ENCODE measurements around the gene SHBG. TPM values are rescaled to one million over a fixed set of nuclear protein-coding genes. Genes with fewer than 3 reads are reported as not detected.

SHBG gene
- total RNA-seq, 1 donor from 2014 or later: 1.4 TPM

- no peaks in the 10 kb centered on the region for H3K9me3 Mint-ChIP-seq (ENCODE audit: unreplicated experiment)
- H3K27ac Mint-ChIP-seq (ENCODE audit: unreplicated experiment): no peak overlapping the region
- TF ChIP-seq CTCF (IDR thresholded peaks at IDR 0.05): no peak
- DNase-seq (ENCODE audit: extremely low spot score, unreplicated experiment): no peak
- H3K4me1 Mint-ChIP-seq (ENCODE audit: unreplicated experiment): peaks cover 13% of the 10 kb centered on the region
- no peaks in the 10 kb centered on the region for H3K36me3 Mint-ChIP-seq (ENCODE audit: unreplicated experiment)
- peaks cover 42% of the 10 kb centered on the region for H3K27me3 Mint-ChIP-seq (ENCODE audit: unreplicated experiment)
- no peak overlapping the region for H3K4me3 Mint-ChIP-seq (ENCODE audit: unreplicated experiment)
Observed at GRCh38 chr17:7646457-7646856, 16.5 kb downstream of the SHBG start.

- no peak for DNase-seq (ENCODE audit: extremely low spot score, unreplicated experiment)
- H3K27ac Mint-ChIP-seq (ENCODE audit: unreplicated experiment): no peak overlapping the region
- TF ChIP-seq CTCF (IDR thresholded peaks at IDR 0.05): no peak
- H3K27me3 Mint-ChIP-seq (ENCODE audit: unreplicated experiment): peaks cover 37% of the 10 kb centered on the region
- no peak overlapping the region for H3K4me3 Mint-ChIP-seq (ENCODE audit: unreplicated experiment)
- no peaks in the 10 kb centered on the region for H3K9me3 Mint-ChIP-seq (ENCODE audit: unreplicated experiment)
- H3K4me1 Mint-ChIP-seq (ENCODE audit: unreplicated experiment): peaks cover 15% of the 10 kb centered on the region
- no peaks in the 10 kb centered on the region for H3K36me3 Mint-ChIP-seq (ENCODE audit: unreplicated experiment)
Observed at GRCh38 chr17:7647018-7647417, 17.1 kb downstream of the SHBG start.

DNA sequence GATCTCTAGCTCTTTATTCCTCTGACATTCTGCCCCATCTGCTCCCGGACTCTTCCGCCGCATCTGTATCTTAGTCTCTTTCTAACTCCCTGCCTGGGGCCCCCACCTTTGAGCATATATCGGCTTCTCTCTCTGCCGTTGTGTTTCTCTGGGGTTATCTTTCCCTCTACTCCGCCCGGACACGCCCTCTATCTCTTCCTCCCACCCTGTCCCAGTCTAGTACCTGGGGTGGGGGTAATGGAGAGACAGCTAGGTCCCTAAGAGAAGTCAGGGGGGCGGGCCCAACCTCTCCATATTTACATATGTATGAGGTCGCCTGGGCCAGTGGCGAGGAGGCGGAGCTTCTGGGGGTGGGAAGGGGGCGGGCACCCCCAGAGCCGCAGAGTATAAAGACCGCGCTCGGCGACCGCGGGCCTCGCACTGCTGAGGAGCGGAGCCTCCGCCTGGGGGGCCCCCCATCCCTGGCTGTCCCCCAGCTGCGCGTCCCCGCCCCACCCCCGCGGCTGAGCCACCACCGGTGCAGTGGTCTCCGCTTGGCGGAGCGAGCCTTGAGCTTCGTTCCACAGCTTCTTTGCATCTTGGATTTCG lies 20.7 kb downstream of the SHBG start, which contains the start of gene ATP1B2:
ATP1B2 (plus strand) TSS at position 418 of the 588 bp plus-strand sequence. CDS start 593 bp downstream, outside the sequence.
- H3K27me3 Mint-ChIP-seq (ENCODE audit: unreplicated experiment): peaks cover 47% of the 10 kb centered on the region
- no peak for TF ChIP-seq CTCF (IDR thresholded peaks at IDR 0.05)
- DNase-seq (ENCODE audit: extremely low spot score, unreplicated experiment): no peak
- H3K9me3 Mint-ChIP-seq (ENCODE audit: unreplicated experiment): no peaks in the 10 kb centered on the region
- peak within 1 kb of the TSS; percentile 78 for H3K4me3 Mint-ChIP-seq (ENCODE audit: unreplicated experiment)
- no peak within 1 kb of the TSS for H3K27ac Mint-ChIP-seq (ENCODE audit: unreplicated experiment)
- no peaks in the 10 kb centered on the region for H3K36me3 Mint-ChIP-seq (ENCODE audit: unreplicated experiment)
- peaks cover 16% of the 10 kb centered on the region for H3K4me1 Mint-ChIP-seq (ENCODE audit: unreplicated experiment)

DNA sequence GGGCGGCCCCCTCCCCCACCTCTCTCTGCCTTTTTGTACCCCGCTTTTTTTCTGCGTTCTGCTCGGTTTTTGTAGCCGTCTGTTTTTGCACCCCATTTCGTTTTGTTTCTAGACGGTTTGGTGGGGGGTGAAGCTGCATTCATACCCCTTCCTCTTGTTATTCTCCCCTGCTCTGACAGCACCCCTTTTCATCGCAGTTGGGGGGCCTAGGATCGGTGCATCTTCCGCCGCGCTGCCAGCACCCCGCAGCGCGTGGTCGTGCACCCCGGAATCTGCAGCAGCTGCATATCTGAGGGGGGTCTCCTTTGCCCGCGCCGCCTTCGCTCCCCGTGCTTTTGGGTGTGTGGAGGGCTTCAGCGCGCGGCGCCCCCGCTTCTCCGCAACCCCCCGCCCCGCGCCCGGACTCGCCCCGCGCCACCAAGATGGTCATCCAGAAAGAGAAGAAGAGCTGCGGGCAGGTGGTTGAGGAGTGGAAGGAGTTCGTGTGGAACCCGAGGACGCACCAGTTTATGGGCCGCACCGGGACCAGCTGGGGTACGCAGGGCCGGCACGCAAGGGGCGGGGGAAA lies 21.2 kb downstream of the SHBG start:
- no peaks in the 10 kb centered on the region for H3K9me3 Mint-ChIP-seq (ENCODE audit: unreplicated experiment)
- no peak overlapping the region for H3K27ac Mint-ChIP-seq (ENCODE audit: unreplicated experiment)
- DNase-seq (ENCODE audit: extremely low spot score, unreplicated experiment): no peak
- TF ChIP-seq CTCF (IDR thresholded peaks at IDR 0.05): no peak
- peaks cover 16% of the 10 kb centered on the region for H3K4me1 Mint-ChIP-seq (ENCODE audit: unreplicated experiment)
- peaks cover 45% of the 10 kb centered on the region for H3K27me3 Mint-ChIP-seq (ENCODE audit: unreplicated experiment)
- no peaks in the 10 kb centered on the region for H3K36me3 Mint-ChIP-seq (ENCODE audit: unreplicated experiment)
- peak overlapping the region; percentile 78 for H3K4me3 Mint-ChIP-seq (ENCODE audit: unreplicated experiment)

DNA sequence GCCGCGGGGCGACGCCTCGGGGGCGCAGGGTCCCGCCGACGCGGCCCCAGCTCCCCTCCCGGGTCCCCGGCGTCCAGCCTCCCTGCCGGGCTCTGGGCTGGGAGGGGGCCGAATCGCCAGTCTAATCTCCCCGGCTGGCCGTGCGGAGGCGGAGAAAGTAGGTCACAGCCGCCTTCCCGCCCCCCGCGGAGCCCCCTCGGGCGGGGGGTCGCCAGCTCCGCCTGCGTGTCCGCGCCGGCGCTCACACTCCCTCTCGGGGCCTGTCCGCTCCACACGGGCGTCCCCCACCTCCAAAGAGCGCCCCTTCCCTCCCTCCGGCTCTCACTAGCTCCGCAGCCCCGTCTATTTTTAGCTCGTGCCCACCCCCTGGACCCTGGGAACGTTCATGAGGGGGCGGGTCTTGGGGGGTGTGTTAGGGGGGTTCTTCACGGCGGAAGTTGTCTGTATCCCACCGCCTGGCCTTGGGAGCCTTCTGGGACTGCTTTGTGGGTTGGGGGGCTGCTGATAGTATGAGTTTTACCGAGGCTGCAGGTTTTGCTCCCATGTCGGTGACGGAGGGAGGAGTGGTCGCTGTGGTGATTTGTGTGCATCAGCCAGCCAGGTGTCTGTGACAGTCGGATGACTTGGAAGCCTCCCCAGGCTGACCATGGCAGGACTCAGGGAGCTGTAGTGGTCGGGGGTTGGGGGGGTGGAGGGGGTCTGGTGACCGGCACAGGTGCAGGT lies 21.9 kb downstream of the SHBG start:
- no peak for TF ChIP-seq CTCF (IDR thresholded peaks at IDR 0.05)
- Mint-ChIP-seq H3K9me3 (ENCODE audit: unreplicated experiment) (no peaks in the 10 kb centered on the region), H3K4me1 (ENCODE audit: unreplicated experiment) (peaks cover 16% of the 10 kb centered on the region), H3K27me3 (ENCODE audit: unreplicated experiment) (peaks cover 39% of the 10 kb centered on the region), H3K36me3 (ENCODE audit: unreplicated experiment) (no peaks in the 10 kb centered on the region), H3K4me3 (ENCODE audit: unreplicated experiment) (peak overlapping the region; percentile 58), H3K27ac (ENCODE audit: unreplicated experiment) (no peak overlapping the region)
- DNase-seq (ENCODE audit: extremely low spot score, unreplicated experiment): no peak

Measured in osteocyte (in vitro differentiated cells).